A549 (cell line): Measurements from ENCODE around the gene PLA2G5.

ENCODE experiments used
- BHLHE40 ChIP-seq: IDR thresholded peaks from 2 replicates; pipeline ENCODE4 v1.6.1; 2012; ENCODE audit warnings: low read depth, low read length, inconsistent platforms
- CEBPB ChIP-seq, 2 experiments: fragments of >200 bp in 1 of 2; sonication (Bioruptor Twin) in 1 of 2; formaldehyde crosslinking in 1 of 2; IDR thresholded peaks; 2 replicates each; pipeline ENCODE4 v1.6.1; 2012 to 2016
- CHD4 ChIP-seq: fragments of 200-600 bp; sonication (generic); IDR thresholded peaks from 2 replicates; pipeline ENCODE4 v1.6.1; 2016; ENCODE audit warnings: antibody characterized with exemption, mild to moderate bottlenecking, borderline replicate concordance
- CTCF ChIP-seq: fragments of >200 bp; sonication (Bioruptor Twin); formaldehyde crosslinking; IDR thresholded peaks from 3 replicates; pipeline ENCODE4 v1.5.1; 2016
- ELK1 ChIP-seq: fragments of 150-350 bp; IDR thresholded peaks from 2 replicates; pipeline ENCODE4 v1.6.1; 2014; ENCODE audit warnings: low read depth, mild to moderate bottlenecking, low read length
- EP300 ChIP-seq, 2 experiments: fragments of >200 bp; sonication (Bioruptor Twin); formaldehyde crosslinking; IDR thresholded peaks; 2 replicates in 1 of 2; 3 replicates in 1 of 2; pipeline ENCODE4 v1.6.1; 2016 to 2017
- HMGXB4 ChIP-seq: fragments of 250-450 bp; sonication (Bioruptor Pico); IDR thresholded peaks from 2 replicates; pipeline ENCODE4 v1.5.0; 2021; ENCODE audit warnings: mild to moderate bottlenecking, moderate library complexity, borderline replicate concordance
- JUN ChIP-seq, 2 experiments: fragments of >200 bp; sonication (Bioruptor Twin); formaldehyde crosslinking; IDR thresholded peaks; 2 replicates in 1 of 2; 3 replicates in 1 of 2; pipeline ENCODE4 v1.6.1; 2016 to 2017
- MAX ChIP-seq: IDR thresholded peaks from 2 replicates; pipeline ENCODE4 v1.6.1; 2012
- POLR2A ChIP-seq: IDR thresholded peaks from 2 replicates; pipeline ENCODE4 v1.6.1; 2012; ENCODE audit warnings: mild to moderate bottlenecking, low read length
- RFX5 ChIP-seq: fragments of 450-650 bp; IDR thresholded peaks from 2 replicates; pipeline ENCODE4 v1.7.1; 2014; ENCODE audit warnings: antibody characterized with exemption, mild to moderate bottlenecking, moderate library complexity

GRCh38 chr1:20100632-20101355 is 30.8 kb downstream of the PLA2G5 start:
- peak; percentile 48 for TF ChIP-seq CTCF
- TF ChIP-seq EP300 (IDR thresholded peaks at IDR 0.05) = no peak
- TF ChIP-seq CEBPB (IDR thresholded peaks at IDR 0.05) = no peak
- TF ChIP-seq HMGXB4 (CRISPR knock-in tag) = no peak
- TF ChIP-seq JUN (IDR thresholded peaks at IDR 0.05) = no peak
- no peak for TF ChIP-seq POLR2A
- no peak for TF ChIP-seq RFX5
- no peak for TF ChIP-seq CHD4
- no peak for TF ChIP-seq MAX
- TF ChIP-seq BHLHE40 = no peak
- TF ChIP-seq ELK1 = no peak
